ENCODE data around the gene ALDH3B2.
A peak's percentile ranks its signal among the peaks of the same experiment; 100 is the strongest.

ALDH3B2 gene

GRCh38 chr11:67698247-67698646 is 23.8 kb upstream of the ALDH3B2 start:
- no peak overlapping the region for H3K9ac ChIP-seq (ENCODE audit: low read depth, low read length, poor library complexity, severe bottlenecking)
- H3K4me1 ChIP-seq (ENCODE audit: insufficient read depth, low read length, poor library complexity, severe bottlenecking): no peaks in the 10 kb centered on the region
- TF ChIP-seq EZH2phosphoT487 (IDR thresholded peaks at IDR 0.05; ENCODE audit: borderline replicate concordance) (no peak), CTCF (conservative IDR thresholded peaks at IDR 0.05; ENCODE audit: low read length) (peak; percentile 65)
- no peaks in the 10 kb centered on the region for H3K36me3 ChIP-seq (ENCODE audit: insufficient read depth, low read length)
- H3K9me3 ChIP-seq (ENCODE audit: insufficient read depth, low read depth, low read length): no peaks in the 10 kb centered on the region
- no peaks in the 10 kb centered on the region for H3K79me2 ChIP-seq (ENCODE audit: insufficient read depth, low read length)
- no peak overlapping the region for H3K4me2 ChIP-seq (ENCODE audit: low read depth, low read length, poor library complexity, severe bottlenecking)
- H3K4me3 ChIP-seq (ENCODE audit: low read length, poor library complexity, severe bottlenecking): no peak overlapping the region
- H3K27me3 ChIP-seq (ENCODE audit: insufficient read depth, low read length, poor library complexity, severe bottlenecking): no peaks in the 10 kb centered on the region
- no peaks in the 10 kb centered on the region for H3F3A ChIP-seq (ENCODE audit: low read depth)
- H4K20me1 ChIP-seq (ENCODE audit: insufficient read depth, low read length, poor library complexity, severe bottlenecking): no peaks in the 10 kb centered on the region
- no peak overlapping the region for H2AFZ ChIP-seq (ENCODE audit: low read length)
- no peaks in the 10 kb centered on the region for H3K9me2 ChIP-seq (replicated peaks; ENCODE audit: low read depth, low read length)

GRCh38 chr11:67697846-67698245 is 23.4 kb upstream of the ALDH3B2 start:
- H3K27me3 ChIP-seq (ENCODE audit: insufficient read depth, low read length, poor library complexity, severe bottlenecking): no peaks in the 10 kb centered on the region
- H3K9ac ChIP-seq (ENCODE audit: low read depth, low read length, poor library complexity, severe bottlenecking): no peak overlapping the region
- H4K20me1 ChIP-seq (ENCODE audit: insufficient read depth, low read length, poor library complexity, severe bottlenecking): no peaks in the 10 kb centered on the region
- TF ChIP-seq CTCF (conservative IDR thresholded peaks at IDR 0.05; ENCODE audit: low read length): no peak
- TF ChIP-seq EZH2phosphoT487 (IDR thresholded peaks at IDR 0.05; ENCODE audit: borderline replicate concordance): no peak
- H3F3A ChIP-seq (ENCODE audit: low read depth): no peaks in the 10 kb centered on the region
- no peaks in the 10 kb centered on the region for H3K9me3 ChIP-seq (ENCODE audit: insufficient read depth, low read depth, low read length)
- no peaks in the 10 kb centered on the region for H3K4me1 ChIP-seq (ENCODE audit: insufficient read depth, low read length, poor library complexity, severe bottlenecking)
- no peaks in the 10 kb centered on the region for H3K36me3 ChIP-seq (ENCODE audit: insufficient read depth, low read length)
- no peaks in the 10 kb centered on the region for H3K9me2 ChIP-seq (replicated peaks; ENCODE audit: low read depth, low read length)
- H3K4me2 ChIP-seq (ENCODE audit: low read depth, low read length, poor library complexity, severe bottlenecking): no peak overlapping the region
- no peaks in the 10 kb centered on the region for H3K79me2 ChIP-seq (ENCODE audit: insufficient read depth, low read length)
- H3K4me3 ChIP-seq (ENCODE audit: low read length, poor library complexity, severe bottlenecking): no peak overlapping the region
- H2AFZ ChIP-seq (ENCODE audit: low read length): no peak overlapping the region

GRCh38 chr11:67696998-67697397 is 22.6 kb upstream of the ALDH3B2 start:
- Histone ChIP-seq H3K9me2 (replicated peaks; ENCODE audit: low read depth, low read length) (no peaks in the 10 kb centered on the region), H3K27me3 (ENCODE audit: insufficient read depth, low read length, poor library complexity, severe bottlenecking) (no peaks in the 10 kb centered on the region), H3K4me3 (ENCODE audit: low read length, poor library complexity, severe bottlenecking) (no peak overlapping the region), H3K4me2 (ENCODE audit: low read depth, low read length, poor library complexity, severe bottlenecking) (no peak overlapping the region), H2AFZ (ENCODE audit: low read length) (no peak overlapping the region), H4K20me1 (ENCODE audit: insufficient read depth, low read length, poor library complexity, severe bottlenecking) (no peaks in the 10 kb centered on the region), H3K9me3 (ENCODE audit: insufficient read depth, low read depth, low read length) (no peaks in the 10 kb centered on the region), H3K36me3 (ENCODE audit: insufficient read depth, low read length) (no peaks in the 10 kb centered on the region), H3K79me2 (ENCODE audit: insufficient read depth, low read length) (no peaks in the 10 kb centered on the region), H3K9ac (ENCODE audit: low read depth, low read length, poor library complexity, severe bottlenecking) (no peak overlapping the region), H3F3A (ENCODE audit: low read depth) (no peaks in the 10 kb centered on the region), H3K4me1 (ENCODE audit: insufficient read depth, low read length, poor library complexity, severe bottlenecking) (no peaks in the 10 kb centered on the region)
- TF ChIP-seq EZH2phosphoT487 (IDR thresholded peaks at IDR 0.05; ENCODE audit: borderline replicate concordance): no peak
- TF ChIP-seq CTCF (conservative IDR thresholded peaks at IDR 0.05; ENCODE audit: low read length): no peak
